OCI-LY1 (cell line): Measurements from ENCODE around the gene TMEM239.

ENCODE experiments used
- H2AFZ ChIP-seq: fragments of 200-600 bp; sonication (generic), shearing (Covaris generic); 2 replicates; pipeline ENCODE4 v1.6.0; 2014; ENCODE audit warnings: antibody characterized with exemption, mild to moderate bottlenecking, low read length
- H3F3A ChIP-seq: fragments of 200-600 bp; sonication (generic), shearing (Covaris generic); 2 replicates; pipeline ENCODE4 v1.6.0; 2014; ENCODE audit warnings: mild to moderate bottlenecking, antibody characterized with exemption, low read length, moderate library complexity; ENCODE audit not compliant: insufficient read depth
- H3K27ac ChIP-seq: fragments of 200-600 bp; sonication (generic); 2 replicates; pipeline ENCODE4 v1.5.1; 2014; ENCODE audit warnings: low read length, mixed run types, mild to moderate bottlenecking, low read depth; ENCODE audit not compliant: poor library complexity, severe bottlenecking
- H3K27me3 ChIP-seq: fragments of 200-600 bp; sonication (generic); 2 replicates; pipeline ENCODE4 v1.6.0; 2014; ENCODE audit warnings: antibody characterized with exemption, mild to moderate bottlenecking, low read length, moderate library complexity; ENCODE audit not compliant: insufficient read depth
- H3K36me3 ChIP-seq: fragments of 200-600 bp; sonication (generic); 2 replicates; pipeline ENCODE4 v1.6.1; 2014; ENCODE audit warnings: mild to moderate bottlenecking, antibody characterized with exemption, low read length, moderate library complexity, mixed read lengths; ENCODE audit not compliant: insufficient read depth
- H3K4me1 ChIP-seq: fragments of 200-600 bp; sonication (generic); 2 replicates; pipeline ENCODE4 v1.5.1; 2014; ENCODE audit warnings: mild to moderate bottlenecking, low read length, moderate library complexity; ENCODE audit not compliant: insufficient read depth, severe bottlenecking
- H3K4me2 ChIP-seq: fragments of 200-600 bp; sonication (generic), shearing (Covaris generic); 2 replicates; pipeline ENCODE4 v1.6.1; 2014; ENCODE audit warnings: low read length
- H3K4me3 ChIP-seq: fragments of 200-600 bp; sonication (generic); 2 replicates; pipeline ENCODE4 v1.5.1; 2014; ENCODE audit warnings: low read length, low read depth, mild to moderate bottlenecking, mixed read lengths; ENCODE audit not compliant: poor library complexity, severe bottlenecking
- H3K79me2 ChIP-seq: fragments of 200-600 bp; shearing (Covaris generic); 2 replicates; pipeline ENCODE4 v1.6.1; 2016; ENCODE audit warnings: mixed run types, low read length, mixed read lengths; ENCODE audit not compliant: insufficient read depth
- H3K9ac ChIP-seq: fragments of 200-600 bp; sonication (generic), shearing (Covaris generic); 2 replicates; pipeline ENCODE4 v1.6.1; 2014; ENCODE audit warnings: mild to moderate bottlenecking, low read length, mixed read lengths
- H3K9me2 ChIP-seq: fragments of 200-600 bp; sonication (generic), shearing (Covaris generic); 2 replicates; pipeline ENCODE4 v1.6.1; 2014; ENCODE audit warnings: low read depth, mild to moderate bottlenecking, low read length, mixed read lengths
- H3K9me3 ChIP-seq: fragments of 200-600 bp; shearing (Covaris generic); 2 replicates; pipeline ENCODE4 v1.6.1; 2014; ENCODE audit warnings: low read length, mixed read lengths
- H4K20me1 ChIP-seq: fragments of 200-600 bp; sonication (generic), shearing (Covaris generic); 2 replicates; pipeline ENCODE4 v1.6.0; 2016; ENCODE audit warnings: mild to moderate bottlenecking, low read length; ENCODE audit not compliant: insufficient read depth
- EZH2 ChIP-seq: fragments of 200-600 bp; sonication (generic), shearing (Covaris generic); IDR thresholded peaks from 2 replicates; pipeline ENCODE4 v1.8.0; 2017; ENCODE audit warnings: borderline replicate concordance, mixed run types, mild to moderate bottlenecking, antibody characterized with exemption, low read length, moderate library complexity, mixed read lengths
- TF ChIP-seq, protein P1 (sequence below): fragments of 200-600 bp; sonication (generic), shearing (Covaris generic); IDR thresholded peaks from 2 replicates; pipeline ENCODE4 v1.5.1; 2017; ENCODE audit warnings: mild to moderate bottlenecking, antibody characterized with exemption, low read length, moderate library complexity, mixed read lengths

The TMEM239 gene

DNA sequence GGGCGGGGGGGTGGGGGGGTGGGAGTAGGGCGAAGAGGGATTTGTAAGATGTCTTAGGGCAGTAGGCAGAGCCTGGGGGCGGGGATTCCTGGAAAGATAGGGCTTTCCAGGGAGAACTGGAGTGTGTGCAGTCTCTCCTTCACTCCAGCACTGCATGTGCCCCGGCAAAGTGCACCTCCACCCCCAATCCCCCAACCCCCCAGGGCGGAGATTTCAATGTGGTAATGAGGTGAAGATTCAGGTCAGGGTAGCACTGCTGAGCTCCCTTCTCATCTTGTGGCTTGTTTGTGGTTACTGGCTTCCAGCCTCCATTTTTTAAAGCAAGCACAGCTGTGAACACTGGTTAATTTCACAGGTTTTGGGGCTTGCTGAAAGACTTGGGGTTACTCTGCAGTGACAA, 5.9 kb downstream of the TMEM239 start:
- Histone ChIP-seq H2AFZ (no peak overlapping the region), H4K20me1 (no peaks in the 10 kb centered on the region), H3K36me3 (no peaks in the 10 kb centered on the region), H3K79me2 (no peaks in the 10 kb centered on the region), H3K27me3 (no peaks in the 10 kb centered on the region; the same call in 1 of the 2 replicates), H3K4me2 (no peak overlapping the region), H3K4me3 (no peak overlapping the region), H3K9me3 (no peaks in the 10 kb centered on the region), H3F3A (no peaks in the 10 kb centered on the region), H3K9ac (no peak overlapping the region), H3K4me1 (no peaks in the 10 kb centered on the region), H3K9me2 (no peaks in the 10 kb centered on the region), H3K27ac (no peak overlapping the region)
- TF ChIP-seq, protein P1, sequence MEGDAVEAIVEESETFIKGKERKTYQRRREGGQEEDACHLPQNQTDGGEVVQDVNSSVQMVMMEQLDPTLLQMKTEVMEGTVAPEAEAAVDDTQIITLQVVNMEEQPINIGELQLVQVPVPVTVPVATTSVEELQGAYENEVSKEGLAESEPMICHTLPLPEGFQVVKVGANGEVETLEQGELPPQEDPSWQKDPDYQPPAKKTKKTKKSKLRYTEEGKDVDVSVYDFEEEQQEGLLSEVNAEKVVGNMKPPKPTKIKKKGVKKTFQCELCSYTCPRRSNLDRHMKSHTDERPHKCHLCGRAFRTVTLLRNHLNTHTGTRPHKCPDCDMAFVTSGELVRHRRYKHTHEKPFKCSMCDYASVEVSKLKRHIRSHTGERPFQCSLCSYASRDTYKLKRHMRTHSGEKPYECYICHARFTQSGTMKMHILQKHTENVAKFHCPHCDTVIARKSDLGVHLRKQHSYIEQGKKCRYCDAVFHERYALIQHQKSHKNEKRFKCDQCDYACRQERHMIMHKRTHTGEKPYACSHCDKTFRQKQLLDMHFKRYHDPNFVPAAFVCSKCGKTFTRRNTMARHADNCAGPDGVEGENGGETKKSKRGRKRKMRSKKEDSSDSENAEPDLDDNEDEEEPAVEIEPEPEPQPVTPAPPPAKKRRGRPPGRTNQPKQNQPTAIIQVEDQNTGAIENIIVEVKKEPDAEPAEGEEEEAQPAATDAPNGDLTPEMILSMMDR, result no peak
- no peak for TF ChIP-seq EZH2

DNA sequence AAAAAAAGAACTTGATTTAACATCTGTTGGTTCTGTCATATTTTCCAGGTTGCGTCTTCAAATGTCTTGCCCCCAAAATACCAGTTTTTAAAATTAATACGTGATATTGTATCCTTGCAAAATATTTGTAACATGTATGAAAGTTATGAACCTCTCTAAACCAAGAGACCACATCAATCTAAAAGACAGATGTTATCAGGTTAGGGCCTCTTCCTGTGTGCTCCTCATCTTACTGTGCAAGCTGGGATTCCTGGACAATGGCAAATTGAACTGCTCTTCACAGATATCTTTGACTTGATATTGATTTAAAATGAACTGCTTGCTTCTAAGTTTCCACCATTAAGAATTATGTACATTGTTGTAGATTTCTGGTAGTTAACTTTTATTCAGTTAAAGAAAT, 9.6 kb downstream of the TMEM239 start:
- no peaks in the 10 kb centered on the region for H4K20me1 ChIP-seq
- no peak overlapping the region for H3K4me3 ChIP-seq
- H3K4me1 ChIP-seq, result no peaks in the 10 kb centered on the region
- no peaks in the 10 kb centered on the region; the same call in 1 of the 2 replicates for H3K27me3 ChIP-seq
- H3K9me3 ChIP-seq, result no peaks in the 10 kb centered on the region
- no peaks in the 10 kb centered on the region for H3K79me2 ChIP-seq
- no peaks in the 10 kb centered on the region for H3F3A ChIP-seq
- no peak overlapping the region for H3K4me2 ChIP-seq
- H3K9me2 ChIP-seq, result no peaks in the 10 kb centered on the region
- no peak overlapping the region for H2AFZ ChIP-seq
- H3K36me3 ChIP-seq, result no peaks in the 10 kb centered on the region
- no peak overlapping the region for H3K9ac ChIP-seq
- TF ChIP-seq EZH2, result no peak
- TF ChIP-seq, protein P1, result no peak
- no peak overlapping the region for H3K27ac ChIP-seq

- Histone ChIP-seq H3K79me2 (no peaks in the 10 kb centered on the region), H3K4me1 (no peaks in the 10 kb centered on the region), H3K27ac (no peak overlapping the region), H3K4me2 (no peak overlapping the region), H4K20me1 (no peaks in the 10 kb centered on the region), H3K9ac (no peak overlapping the region), H3K36me3 (no peaks in the 10 kb centered on the region), H3K9me3 (no peaks in the 10 kb centered on the region), H2AFZ (no peak overlapping the region), H3K27me3 (no peaks in the 10 kb centered on the region; the same call in 1 of the 2 replicates), H3F3A (no peaks in the 10 kb centered on the region), H3K4me3 (no peak overlapping the region), H3K9me2 (no peaks in the 10 kb centered on the region)
- TF ChIP-seq, protein P1, result no peak
These were observed 10.5 kb downstream of the TMEM239 start for GRCh38 chr20:2826655-2827054.
